Amniotic stem cell (primary cell): Measurements from ENCODE around the gene ZNF544.
"Not testable (repeated sequence)": the region's sequence is repeated elsewhere in the genome, so short reads cannot be mapped to it uniquely, and the experiment has no call there.

ENCODE experiments used
- DNase-seq: peaks from one replicate; lab custom pipeline; 2025; lab: John Stamatoyannopoulos, UW

ZNF544 gene

DNA sequence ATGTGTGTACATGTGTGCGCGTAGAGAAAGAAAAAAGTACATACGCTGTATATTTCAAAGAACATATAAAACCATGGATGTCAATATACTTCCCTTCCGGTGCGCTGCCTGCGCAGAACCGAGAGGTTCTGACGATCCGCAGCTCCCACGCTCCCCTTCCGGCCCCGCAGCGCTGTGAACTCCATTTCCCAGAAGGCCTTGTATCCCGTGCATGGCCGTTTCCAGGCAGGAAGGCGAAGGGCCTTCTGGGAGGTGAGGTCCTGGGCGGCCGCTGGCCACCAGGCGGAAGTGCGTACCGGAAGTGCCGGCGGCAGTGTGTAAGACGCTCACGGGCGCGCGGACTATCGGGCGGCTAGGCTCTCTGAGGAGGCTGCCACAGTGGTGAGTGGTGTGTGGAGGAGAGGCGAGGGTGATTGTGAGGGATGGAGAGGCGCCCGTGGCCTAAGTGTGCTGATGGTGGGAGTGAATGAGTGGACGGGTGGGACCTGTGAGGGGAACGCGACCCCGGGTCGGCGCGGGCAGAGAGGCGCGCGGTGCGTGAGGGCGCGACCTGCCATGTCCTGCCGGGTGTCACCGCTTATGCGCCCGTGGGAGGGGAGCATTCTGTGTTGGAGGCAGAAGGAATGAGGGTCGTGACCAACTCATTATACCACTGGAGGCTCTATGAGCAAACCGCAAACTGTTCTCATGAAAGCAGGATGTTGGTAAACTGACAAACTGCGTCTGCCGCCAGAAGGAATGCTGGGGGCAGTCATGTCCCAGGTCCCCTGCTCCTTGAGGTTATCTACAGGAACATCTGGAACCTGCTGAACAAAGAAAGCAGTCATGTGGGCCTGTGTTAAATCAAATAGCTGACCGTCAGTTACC is 76.6 kb downstream of the ZNF544 start, which contains the start of gene ERVK3-1:
TSS of gene ERVK3-1 (plus strand) at position 313 of the 867 bp plus-strand sequence. CDS start 6,792 bp downstream, outside the sequence.
- peak; percentile 94 for DNase-seq

DNA sequence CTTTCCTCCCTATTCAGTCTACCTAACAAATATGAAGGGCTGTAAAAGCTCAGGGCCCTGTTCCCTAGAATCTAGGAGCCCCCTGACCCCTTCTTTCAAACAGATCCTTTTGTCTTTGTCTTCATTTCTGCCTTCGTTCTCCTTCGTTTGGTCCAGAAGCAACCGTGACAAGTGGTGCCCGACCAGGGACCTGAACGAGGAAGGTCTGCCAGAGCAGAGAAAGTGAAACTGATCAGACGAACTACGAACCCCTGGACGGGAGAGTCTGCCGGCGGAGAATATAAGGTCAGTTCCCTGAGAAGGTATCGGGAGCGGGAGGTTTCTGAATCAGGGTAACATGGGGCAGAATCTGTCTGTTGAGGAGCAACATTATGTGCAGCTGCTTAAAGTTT is 77.2 kb downstream of the ZNF544 start:
- no peak for DNase-seq

DNA sequence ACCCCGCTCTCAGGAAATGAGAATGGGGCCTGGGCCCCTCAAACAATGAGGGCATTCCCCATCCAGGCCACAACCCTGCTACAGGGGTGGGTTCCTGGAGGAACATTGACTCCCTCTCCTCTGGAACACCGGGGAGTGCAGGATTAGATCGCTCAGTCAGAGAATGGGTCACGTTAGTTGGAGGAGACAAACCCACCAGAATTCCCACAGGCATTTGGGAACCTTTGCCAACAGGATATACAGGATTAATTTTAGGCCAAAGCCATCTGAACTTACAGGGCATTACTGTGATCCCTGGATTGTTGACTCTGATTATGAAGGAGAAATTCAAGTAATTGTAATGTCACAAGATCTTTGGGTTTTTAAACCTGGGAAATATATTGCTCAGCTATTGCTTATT is 79.0 kb downstream of the ZNF544 start:
- no peak for DNase-seq

DNA sequence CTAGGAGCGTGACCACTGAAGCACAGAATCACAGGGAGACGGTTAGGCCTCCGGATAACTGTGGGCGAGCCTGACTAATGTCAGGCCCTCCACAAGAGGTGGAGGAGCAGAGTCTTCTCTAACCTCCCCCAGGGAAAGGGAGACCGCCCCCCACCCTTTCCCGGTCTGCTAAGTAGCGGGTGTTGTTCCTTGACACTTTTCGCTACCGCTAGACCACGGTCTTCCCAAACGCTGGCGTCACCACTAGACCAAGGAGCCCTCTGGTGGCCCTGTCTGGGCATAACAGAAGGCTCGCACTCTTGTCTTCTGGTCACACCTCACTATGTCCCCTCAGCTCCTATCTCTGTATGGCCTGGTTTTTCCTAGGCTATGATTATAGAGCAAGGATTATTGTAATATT is 82.0 kb downstream of the ZNF544 start:
- not testable (repeated sequence) for DNase-seq

DNA sequence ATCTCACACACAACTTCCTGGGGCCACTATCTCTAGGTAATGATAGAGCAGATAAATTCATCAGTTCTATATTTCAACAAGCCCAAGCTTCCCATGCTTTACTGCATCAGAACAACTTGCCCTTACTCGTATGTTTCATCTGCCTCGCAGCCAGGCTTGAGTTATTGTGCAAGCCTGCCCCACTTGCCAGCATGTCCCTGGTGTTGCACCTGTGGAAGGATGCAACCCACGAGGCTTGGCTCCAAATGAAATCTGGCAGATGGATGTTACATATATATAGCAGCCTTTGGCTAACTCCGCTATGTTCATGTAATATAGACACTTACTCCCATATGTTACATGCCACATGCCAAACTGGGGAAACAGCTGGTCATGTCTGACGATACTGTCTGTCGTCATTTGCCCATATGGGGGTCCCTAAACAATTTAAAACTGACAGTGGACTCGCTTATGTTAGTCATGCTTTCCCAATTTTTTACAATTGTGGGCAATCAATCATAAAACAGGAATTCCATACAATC is 82.7 kb downstream of the ZNF544 start:
- DNase-seq: no peak
